Measurements from ENCODE around the gene MAP3K7CL. TPM values are rescaled to one million over a fixed set of nuclear protein-coding genes. Genes with fewer than 3 reads are reported as not detected.
A peak's percentile ranks its signal among the peaks of the same experiment; 100 is the strongest.

Gene MAP3K7CL
- 16.6 TPM for polyA plus RNA-seq (2013, experiment 1 of 2)
- 16.7 TPM for polyA plus RNA-seq (2013, experiment 2 of 2)

GRCh38 chr21:29130270-29130969, at the start of gene MAP3K7CL:
Gene MAP3K7CL, plus strand, starts transcription at chr21:29130644. Its CDS starts 2,701 bp downstream, at chr21:29133345.
- Histone ChIP-seq H4K8ac (ENCODE audit: low read length) (peak within 1 kb of the TSS; percentile 92), H3K14ac (ENCODE audit: low read length in 2 of 2) (peak within 1 kb of the TSS in 1 of 2 experiments; percentile 78), H3K23ac (ENCODE audit: low read length in 2 of 2) (peak within 1 kb of the TSS in 1 of 2 experiments; percentile 83), H2AK5ac (ENCODE audit: low read length, severe bottlenecking) (peak within 1 kb of the TSS; percentile 90), H2BK15ac (ENCODE audit: low read depth, poor library complexity, severe bottlenecking) (peak within 1 kb of the TSS; percentile 99), H3K79me1 (replicated peaks; ENCODE audit: low read length, poor library complexity, severe bottlenecking) (peaks cover 7% of the 10 kb centered on the region), H3K9me3 (ENCODE audit: control insufficient read depth, low read length) (no peaks in the 10 kb centered on the region), H2BK120ac (ENCODE audit: low read depth, low read length) (no peak within 1 kb of the TSS), H3K4me3 (ENCODE audit: insufficient read depth in 1 of 2, low read depth in 1 of 2, low read length in 2 of 2) (peak within 1 kb of the TSS; percentile 51 to 58), H2BK12ac (ENCODE audit: low read length in 2 of 2) (peak within 1 kb of the TSS; percentile 93 to 100), H3K4me2 (ENCODE audit: low read length, poor library complexity, severe bottlenecking) (peak within 1 kb of the TSS; percentile 82), H3K18ac (ENCODE audit: low read depth in 1 of 2, low read length in 2 of 2) (peak within 1 kb of the TSS; percentile 89 to 95), H3K4me1 (ENCODE audit: control insufficient read depth, insufficient read depth, low read depth, low read length) (peaks cover 11% of the 10 kb centered on the region), H3K36me3 (ENCODE audit: control insufficient read depth in 1 of 2, insufficient read depth in 2 of 2, low read depth in 1 of 2, low read length in 2 of 2) (peaks cover 4 to 8% of the 10 kb centered on the region in 2 experiments), H2AFZ (ENCODE audit: low read depth, low read length) (peak within 1 kb of the TSS; percentile 15), H3K27ac (ENCODE audit: low read length, poor library complexity, severe bottlenecking) (peak within 1 kb of the TSS; percentile 100), H3K27me3 (ENCODE audit: control insufficient read depth in 1 of 2, insufficient read depth in 1 of 2, low read length in 2 of 2) (no peaks in the 10 kb centered on the region), H3K9ac (ENCODE audit: low read length) (peak within 1 kb of the TSS; percentile 63), H2BK5ac (ENCODE audit: low read depth, low read length, poor library complexity, severe bottlenecking) (peak within 1 kb of the TSS; percentile 98), H4K91ac (ENCODE audit: low read length) (peak within 1 kb of the TSS; percentile 74), H3K4ac (ENCODE audit: low read depth in 1 of 2, low read length in 2 of 2) (peak within 1 kb of the TSS; percentile 75 to 90)
- peak; percentile 99 for DNase-seq
- WGBS = 33% methylated on average over 10 of the region's 12 CpGs

GRCh38 chr21:29082046-29082815, 48.2 kb upstream of the MAP3K7CL start:
- no peak overlapping the region for H2BK12ac ChIP-seq (ENCODE audit: low read length in 2 of 2)
- no peak overlapping the region for H4K8ac ChIP-seq (ENCODE audit: low read length)
- no peaks in the 10 kb centered on the region for H3K79me1 ChIP-seq (replicated peaks; ENCODE audit: low read length, poor library complexity, severe bottlenecking)
- no peak overlapping the region for H3K4me2 ChIP-seq (ENCODE audit: low read length, poor library complexity, severe bottlenecking)
- H2AFZ ChIP-seq (ENCODE audit: low read depth, low read length) = no peak overlapping the region
- peak overlapping the region in 1 of 2 experiments; percentile 3 for H3K23ac ChIP-seq (ENCODE audit: low read length in 2 of 2)
- no peak for DNase-seq
- no peak overlapping the region for H2BK15ac ChIP-seq (ENCODE audit: low read depth, poor library complexity, severe bottlenecking)
- H2AK5ac ChIP-seq (ENCODE audit: low read length, severe bottlenecking) = peak overlapping the region; percentile 57
- no peak overlapping the region for H2BK120ac ChIP-seq (ENCODE audit: low read depth, low read length)
- H3K4ac ChIP-seq (ENCODE audit: low read depth in 1 of 2, low read length in 2 of 2) = no peak overlapping the region
- no peak overlapping the region for H2BK5ac ChIP-seq (ENCODE audit: low read depth, low read length, poor library complexity, severe bottlenecking)
- no peak overlapping the region for H3K14ac ChIP-seq (ENCODE audit: low read length in 2 of 2)
- no peak overlapping the region for H3K4me3 ChIP-seq (ENCODE audit: insufficient read depth in 1 of 2, low read depth in 1 of 2, low read length in 2 of 2)
- H3K27me3 ChIP-seq (ENCODE audit: control insufficient read depth in 1 of 2, insufficient read depth in 1 of 2, low read length in 2 of 2) = no peaks in the 10 kb centered on the region
- no peak overlapping the region for H3K18ac ChIP-seq (ENCODE audit: low read depth in 1 of 2, low read length in 2 of 2)
- H3K4me1 ChIP-seq (ENCODE audit: control insufficient read depth, insufficient read depth, low read depth, low read length) = peaks cover 8% of the 10 kb centered on the region
- peaks cover under 1 to 9% of the 10 kb centered on the region in 2 experiments for H3K36me3 ChIP-seq (ENCODE audit: control insufficient read depth in 1 of 2, insufficient read depth in 2 of 2, low read depth in 1 of 2, low read length in 2 of 2)
- no peak overlapping the region for H3K27ac ChIP-seq (ENCODE audit: low read length, poor library complexity, severe bottlenecking)
- no peak overlapping the region for H4K91ac ChIP-seq (ENCODE audit: low read length)
- WGBS = 97% methylated on average over 3 of the region's 3 CpGs
- H3K9ac ChIP-seq (ENCODE audit: low read length) = no peak overlapping the region
- H3K9me3 ChIP-seq (ENCODE audit: control insufficient read depth, low read length) = no peaks in the 10 kb centered on the region

- WGBS = 100% methylated on average over 3 of the region's 3 CpGs
- H3K9me3 ChIP-seq (ENCODE audit: control insufficient read depth, low read length) = no peaks in the 10 kb centered on the region
- no peaks in the 10 kb centered on the region for H3K27me3 ChIP-seq (ENCODE audit: control insufficient read depth in 1 of 2, insufficient read depth in 1 of 2, low read length in 2 of 2)
- H3K4me3 ChIP-seq (ENCODE audit: insufficient read depth in 1 of 2, low read depth in 1 of 2, low read length in 2 of 2) = no peak overlapping the region
- H2AFZ ChIP-seq (ENCODE audit: low read depth, low read length) = no peak overlapping the region
- no peak overlapping the region for H2BK12ac ChIP-seq (ENCODE audit: low read length in 2 of 2)
- no peak overlapping the region for H2BK5ac ChIP-seq (ENCODE audit: low read depth, low read length, poor library complexity, severe bottlenecking)
- H3K9ac ChIP-seq (ENCODE audit: low read length) = no peak overlapping the region
- H2AK5ac ChIP-seq (ENCODE audit: low read length, severe bottlenecking) = no peak overlapping the region
- H3K4me1 ChIP-seq (ENCODE audit: control insufficient read depth, insufficient read depth, low read depth, low read length) = peaks cover 8% of the 10 kb centered on the region
- H3K79me1 ChIP-seq (replicated peaks; ENCODE audit: low read length, poor library complexity, severe bottlenecking) = no peaks in the 10 kb centered on the region
- H3K23ac ChIP-seq (ENCODE audit: low read length in 2 of 2) = no peak overlapping the region
- no peak overlapping the region for H3K4ac ChIP-seq (ENCODE audit: low read depth in 1 of 2, low read length in 2 of 2)
- H4K8ac ChIP-seq (ENCODE audit: low read length) = no peak overlapping the region
- H2BK15ac ChIP-seq (ENCODE audit: low read depth, poor library complexity, severe bottlenecking) = no peak overlapping the region
- peaks cover 0 to 9% of the 10 kb centered on the region in 2 experiments for H3K36me3 ChIP-seq (ENCODE audit: control insufficient read depth in 1 of 2, insufficient read depth in 2 of 2, low read depth in 1 of 2, low read length in 2 of 2)
- H3K18ac ChIP-seq (ENCODE audit: low read depth in 1 of 2, low read length in 2 of 2) = no peak overlapping the region
- H3K4me2 ChIP-seq (ENCODE audit: low read length, poor library complexity, severe bottlenecking) = no peak overlapping the region
- H2BK120ac ChIP-seq (ENCODE audit: low read depth, low read length) = no peak overlapping the region
- DNase-seq = no peak
- H4K91ac ChIP-seq (ENCODE audit: low read length) = no peak overlapping the region
- H3K14ac ChIP-seq (ENCODE audit: low read length in 2 of 2) = no peak overlapping the region
- no peak overlapping the region for H3K27ac ChIP-seq (ENCODE audit: low read length, poor library complexity, severe bottlenecking)
Measured at GRCh38 chr21:29083306-29083705, 47.1 kb upstream of the MAP3K7CL start.

GRCh38 chr21:29084372-29084771, 46.1 kb upstream of the MAP3K7CL start:
- Histone ChIP-seq H2BK15ac (ENCODE audit: low read depth, poor library complexity, severe bottlenecking) (no peak overlapping the region), H2BK5ac (ENCODE audit: low read depth, low read length, poor library complexity, severe bottlenecking) (no peak overlapping the region), H3K14ac (ENCODE audit: low read length in 2 of 2) (no peak overlapping the region), H3K27me3 (ENCODE audit: control insufficient read depth in 1 of 2, insufficient read depth in 1 of 2, low read length in 2 of 2) (no peaks in the 10 kb centered on the region), H3K79me1 (replicated peaks; ENCODE audit: low read length, poor library complexity, severe bottlenecking) (no peaks in the 10 kb centered on the region), H3K4ac (ENCODE audit: low read depth in 1 of 2, low read length in 2 of 2) (no peak overlapping the region), H2BK120ac (ENCODE audit: low read depth, low read length) (no peak overlapping the region), H3K18ac (ENCODE audit: low read depth in 1 of 2, low read length in 2 of 2) (no peak overlapping the region), H2BK12ac (ENCODE audit: low read length in 2 of 2) (no peak overlapping the region), H2AFZ (ENCODE audit: low read depth, low read length) (no peak overlapping the region), H3K36me3 (ENCODE audit: control insufficient read depth in 1 of 2, insufficient read depth in 2 of 2, low read depth in 1 of 2, low read length in 2 of 2) (peaks cover 0 to 9% of the 10 kb centered on the region in 2 experiments), H4K91ac (ENCODE audit: low read length) (no peak overlapping the region), H2AK5ac (ENCODE audit: low read length, severe bottlenecking) (no peak overlapping the region), H3K4me3 (ENCODE audit: insufficient read depth in 1 of 2, low read depth in 1 of 2, low read length in 2 of 2) (no peak overlapping the region), H4K8ac (ENCODE audit: low read length) (no peak overlapping the region), H3K4me1 (ENCODE audit: control insufficient read depth, insufficient read depth, low read depth, low read length) (peaks cover 6% of the 10 kb centered on the region), H3K9me3 (ENCODE audit: control insufficient read depth, low read length) (no peaks in the 10 kb centered on the region), H3K27ac (ENCODE audit: low read length, poor library complexity, severe bottlenecking) (no peak overlapping the region), H3K9ac (ENCODE audit: low read length) (no peak overlapping the region), H3K4me2 (ENCODE audit: low read length, poor library complexity, severe bottlenecking) (no peak overlapping the region), H3K23ac (ENCODE audit: low read length in 2 of 2) (no peak overlapping the region)
- 100% methylated on average over 1 of the region's 2 CpGs for WGBS
- no peak for DNase-seq

Data from mesenchymal stem cell (in vitro differentiated cells and primary cell).